Measurements from ENCODE around the gene APCDD1.

APCDD1 gene

GRCh38 chr18:10431680-10432079, 22.8 kb upstream of the APCDD1 start:
- no peak overlapping the region for H3K4me3 ChIP-seq (ENCODE audit: control insufficient read depth, low read depth, low read length)
- no peak for DNase-seq (ENCODE audit: low read depth)
- no peak for TF ChIP-seq CTCF (IDR thresholded peaks at IDR 0.05; ENCODE audit: control insufficient read depth, insufficient read depth, low read depth, low read length, missing control alignments)

GRCh38 chr18:10432781-10433180, 21.7 kb upstream of the APCDD1 start:
- no peak for TF ChIP-seq CTCF (IDR thresholded peaks at IDR 0.05; ENCODE audit: control insufficient read depth, insufficient read depth, low read depth, low read length, missing control alignments)
- DNase-seq (ENCODE audit: low read depth): no peak
- H3K4me3 ChIP-seq (ENCODE audit: control insufficient read depth, low read depth, low read length): no peak overlapping the region

- DNase-seq (ENCODE audit: low read depth): no peak
- no peak for TF ChIP-seq CTCF (IDR thresholded peaks at IDR 0.05; ENCODE audit: control insufficient read depth, insufficient read depth, low read depth, low read length, missing control alignments)
- no peak overlapping the region for H3K4me3 ChIP-seq (ENCODE audit: control insufficient read depth, low read depth, low read length)
Measured at GRCh38 chr18:10436160-10436559, 18.3 kb upstream of the APCDD1 start.

- H3K4me3 ChIP-seq (ENCODE audit: control insufficient read depth, low read depth, low read length): no peak overlapping the region
- no peak for DNase-seq (ENCODE audit: low read depth)
- peak; percentile 49 for TF ChIP-seq CTCF (IDR thresholded peaks at IDR 0.05; ENCODE audit: control insufficient read depth, insufficient read depth, low read depth, low read length, missing control alignments)
Measured at GRCh38 chr18:10437837-10438236, 16.6 kb upstream of the APCDD1 start.

DNA sequence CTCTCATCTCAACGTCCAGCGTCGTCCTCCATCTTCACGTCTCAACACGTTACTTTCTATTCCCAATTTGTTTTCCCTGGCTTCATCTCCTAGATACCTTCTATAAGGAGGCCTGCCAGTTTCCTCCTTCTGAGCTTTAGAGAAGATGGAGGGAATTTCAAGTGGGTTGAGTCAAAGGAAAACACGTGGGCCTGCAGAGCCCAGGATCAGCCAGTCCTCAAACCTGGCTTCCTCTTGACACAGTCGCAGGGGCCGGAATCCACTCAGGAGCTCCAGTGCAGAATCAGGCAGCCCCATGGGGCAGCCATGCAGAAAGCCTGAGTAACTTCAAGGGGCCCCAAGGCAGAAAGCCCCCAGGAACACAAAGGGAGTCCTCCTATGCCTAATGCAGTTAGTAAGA, 14.5 kb upstream of the APCDD1 start:
- H3K4me3 ChIP-seq (ENCODE audit: control insufficient read depth, low read depth, low read length): no peak overlapping the region
- DNase-seq (ENCODE audit: low read depth): no peak
- TF ChIP-seq CTCF (IDR thresholded peaks at IDR 0.05; ENCODE audit: control insufficient read depth, insufficient read depth, low read depth, low read length, missing control alignments): no peak

GRCh38 chr18:10440884-10441283, 13.6 kb upstream of the APCDD1 start:
- DNase-seq (ENCODE audit: low read depth): no peak
- TF ChIP-seq CTCF (IDR thresholded peaks at IDR 0.05; ENCODE audit: control insufficient read depth, insufficient read depth, low read depth, low read length, missing control alignments): no peak
- no peak overlapping the region for H3K4me3 ChIP-seq (ENCODE audit: control insufficient read depth, low read depth, low read length)

GRCh38 chr18:10441472-10441871, 13.0 kb upstream of the APCDD1 start:
- TF ChIP-seq CTCF (IDR thresholded peaks at IDR 0.05; ENCODE audit: control insufficient read depth, insufficient read depth, low read depth, low read length, missing control alignments): no peak
- H3K4me3 ChIP-seq (ENCODE audit: control insufficient read depth, low read depth, low read length): no peak overlapping the region
- DNase-seq (ENCODE audit: low read depth): no peak
